Placental epithelial cell (primary cell): Measurements from ENCODE around the gene OR2V2. TPM values are rescaled to one million over a fixed set of nuclear protein-coding genes. Genes with fewer than 3 reads are reported as not detected.

Experiments
- total RNA-seq: library from RNA; depleted of rRNA; stranded (reverse); fragments of >200 nt; gene quantifications from 2 replicates; pipeline ENCODE4 v1.2.3, GENCODE V29; 2012

OR2V2 gene, protein sequence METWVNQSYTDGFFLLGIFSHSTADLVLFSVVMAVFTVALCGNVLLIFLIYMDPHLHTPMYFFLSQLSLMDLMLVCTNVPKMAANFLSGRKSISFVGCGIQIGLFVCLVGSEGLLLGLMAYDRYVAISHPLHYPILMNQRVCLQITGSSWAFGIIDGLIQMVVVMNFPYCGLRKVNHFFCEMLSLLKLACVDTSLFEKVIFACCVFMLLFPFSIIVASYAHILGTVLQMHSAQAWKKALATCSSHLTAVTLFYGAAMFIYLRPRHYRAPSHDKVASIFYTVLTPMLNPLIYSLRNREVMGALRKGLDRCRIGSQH
- not detected in 2 replicates for total RNA-seq

DNA sequence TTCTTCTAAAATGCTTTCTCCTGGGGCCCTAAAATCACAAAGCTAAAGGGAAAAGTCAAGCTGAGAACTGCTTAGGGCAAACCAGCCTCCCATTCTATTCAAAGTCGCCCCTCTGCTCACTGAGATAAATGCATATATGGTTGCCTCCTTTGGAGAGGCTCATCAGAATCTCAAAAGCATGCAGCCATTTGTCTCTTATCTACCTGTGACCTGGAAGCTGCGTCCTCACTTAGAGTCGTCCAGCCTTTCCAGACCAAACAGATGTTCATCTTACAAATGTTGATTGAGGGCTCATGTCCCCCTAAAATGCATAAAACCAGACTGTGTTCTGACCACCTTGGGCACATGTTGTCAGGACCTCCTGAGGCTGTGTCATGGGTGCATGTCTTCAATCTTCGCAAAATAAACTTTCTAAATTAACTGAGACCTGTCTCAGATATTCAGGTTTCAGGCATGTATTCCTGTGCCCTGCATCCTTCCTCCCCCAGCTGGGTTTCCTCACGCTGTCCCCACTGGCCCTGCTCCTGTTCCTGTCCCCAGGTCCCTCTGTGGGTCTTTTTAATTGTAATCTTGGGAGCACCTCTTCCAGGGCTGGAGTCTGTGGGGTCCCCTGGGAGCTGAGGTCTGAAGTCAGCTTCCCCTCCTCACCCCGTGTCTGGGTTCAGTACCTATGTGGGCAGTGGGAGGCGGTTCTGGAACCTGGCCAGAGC is at the start of gene OR2V2:
Gene OR2V2 (plus strand): TSS at position 660 of the 710 bp plus-strand sequence. CDS start 7,357 bp downstream, outside the sequence.

DNA sequence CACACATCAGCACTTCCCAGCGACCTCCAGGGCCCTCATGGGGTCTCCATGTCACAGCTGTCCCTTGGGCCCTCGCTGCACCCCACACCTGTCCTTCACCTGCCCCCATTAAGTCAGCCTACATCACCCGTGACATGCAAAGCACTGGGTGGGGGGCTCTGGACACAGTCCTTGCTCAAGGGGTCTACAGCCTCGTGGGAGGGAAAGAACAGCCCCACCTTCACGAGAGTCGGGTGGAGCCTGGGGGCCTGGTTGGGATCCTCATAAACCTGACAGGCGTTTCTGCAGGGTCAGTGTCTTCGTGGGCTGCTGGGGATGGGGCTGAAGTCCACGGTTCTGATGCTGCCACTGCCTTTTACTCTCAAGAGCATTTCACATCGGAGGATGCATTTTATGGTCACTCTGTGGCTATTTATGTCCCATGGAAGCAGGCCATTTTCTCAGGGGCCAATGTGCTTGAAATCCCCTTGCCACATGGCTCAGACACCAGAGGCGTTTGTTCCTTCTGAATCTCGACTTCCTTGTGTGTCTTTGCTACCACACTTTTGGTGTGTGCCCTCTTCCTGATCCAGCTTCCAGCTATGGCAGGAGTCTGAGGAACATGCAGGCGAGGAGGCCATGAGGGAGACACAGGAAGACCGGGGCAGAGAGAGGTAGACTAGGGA is 16.4 kb upstream of the OR2V2 start, which contains the start of gene OR2V1:
Gene OR2V1 (minus strand): TSS at position 338 of the 665 bp plus-strand sequence. CDS start 5,865 bp downstream, outside the sequence.

DNA sequence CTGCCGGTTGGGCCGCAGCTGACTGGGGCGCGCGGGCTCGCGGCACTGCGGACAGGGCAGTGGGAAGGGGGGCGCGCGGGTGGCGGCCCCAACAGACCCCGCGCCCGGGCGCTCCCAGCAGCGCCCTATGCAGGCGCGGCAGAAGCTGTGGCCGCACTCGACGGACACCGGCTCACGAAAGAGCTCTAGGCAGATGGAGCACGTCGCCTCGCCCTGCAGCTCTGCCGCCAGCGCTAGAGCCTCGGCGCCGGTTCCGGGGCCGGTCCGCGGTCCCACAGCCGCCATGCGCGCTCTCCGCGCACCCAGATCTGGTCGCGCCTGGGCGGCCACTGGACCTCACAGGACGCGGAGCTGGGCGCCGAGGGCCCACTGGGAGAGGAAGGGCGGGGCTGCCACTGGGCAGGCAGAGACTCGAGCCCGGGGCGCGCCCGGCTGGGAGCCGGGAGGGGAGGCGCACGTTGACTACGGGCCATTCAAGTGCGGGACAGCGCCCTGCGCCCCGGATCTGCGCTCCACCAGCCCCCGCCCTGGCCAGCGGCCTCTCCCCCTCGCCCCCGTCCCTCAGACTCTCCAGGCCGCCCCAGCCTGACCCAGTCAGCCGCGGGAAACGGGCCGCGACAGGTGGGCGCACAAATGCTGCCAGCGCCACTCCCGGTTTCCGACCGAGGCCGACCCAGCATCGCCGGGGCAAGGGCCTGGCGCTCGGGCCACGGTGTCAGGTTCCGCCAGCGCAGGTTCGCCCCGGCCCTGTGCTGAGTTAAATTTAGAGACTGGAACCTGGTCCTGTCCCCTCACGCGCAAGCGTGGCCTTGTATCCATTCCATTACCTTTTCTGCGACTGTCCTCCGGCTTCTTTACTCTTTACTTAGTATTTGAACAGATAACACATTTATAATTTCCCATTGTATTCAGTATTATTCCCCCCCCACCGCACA is 57.7 kb downstream of the OR2V2 start, which contains the start of gene TRIM7:
Gene TRIM7 (minus strand): TSS at position 371 of the 935 bp plus-strand sequence. CDS start 86 bp downstream, at position 285.

Other genes with a start within 250 kb of the OR2V2 start
- not detected in 2 replicates for gene BTNL8, start 248.4 kb upstream of the OR2V2 start, total RNA-seq
- not detected in 2 replicates for gene BTNL3, start 158.7 kb upstream of the OR2V2 start, total RNA-seq
- gene BTNL9, start 107.3 kb upstream of the OR2V2 start, total RNA-seq, result under 0.01 and 0.11 TPM in 2 replicates
- not detected in 2 replicates for gene OR2V1, start 16.4 kb upstream of the OR2V2 start, total RNA-seq
- 1.2 and 1.8 TPM in 2 replicates for gene TRIM7, start 57.6 kb downstream of the OR2V2 start, total RNA-seq
- 16.1 and 19.6 TPM in 2 replicates for gene TRIM41, start 75.7 kb downstream of the OR2V2 start, total RNA-seq
- gene RACK1, start 96.3 kb downstream of the OR2V2 start, total RNA-seq, result 4,627 and 5,268 TPM in 2 replicates
- gene TRIM52, start 113.6 kb downstream of the OR2V2 start, total RNA-seq, result 6.2 and 8.2 TPM in 2 replicates
- gene OR4F3, start 219.7 kb downstream of the OR2V2 start, total RNA-seq, result 0.79 TPM in 1 of 2 replicates, not detected in the other